ENCODE data around the gene GTSE1. TPM values are rescaled to one million over a fixed set of nuclear protein-coding genes. Genes with fewer than 3 reads are reported as not detected.
A peak's percentile ranks its signal among the peaks of the same experiment; 100 is the strongest.

The GTSE1 gene
- total RNA-seq, 1 experiment from 2014 or later = 46.1 TPM

DNA sequence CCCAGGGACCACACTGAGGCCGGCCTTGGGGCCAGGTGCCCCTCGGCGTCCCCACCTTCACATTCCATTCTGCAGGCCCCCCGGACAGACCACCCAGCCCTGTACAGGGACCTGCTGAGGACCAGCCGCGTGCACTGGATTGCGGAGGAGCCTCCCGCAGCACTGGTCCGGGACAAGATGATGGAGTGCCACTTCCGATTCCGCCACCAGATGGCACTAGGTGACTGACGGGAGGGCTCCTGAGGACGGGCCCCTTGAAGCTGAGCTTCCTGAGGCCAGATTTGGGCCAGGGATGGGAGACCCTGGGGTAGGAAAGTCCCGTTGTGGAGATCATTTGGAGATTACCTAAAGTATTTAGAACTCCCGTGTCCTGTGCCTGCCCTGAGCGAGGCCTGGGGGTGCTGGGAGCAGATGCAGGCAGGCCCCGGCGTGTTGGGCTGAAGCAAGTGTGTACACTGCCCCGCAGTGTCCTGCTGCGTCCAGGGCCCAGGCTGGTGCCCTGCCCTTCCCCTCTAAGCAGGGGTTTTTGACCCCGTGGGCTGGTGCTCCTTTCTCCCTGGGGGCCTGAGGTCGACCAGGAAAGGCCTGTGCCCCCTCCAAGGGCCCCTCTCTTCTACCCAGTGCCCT, 58.8 kb downstream of the GTSE1 start:
- DNase-seq (ENCODE audit: low read depth, low spot score) = no peak
- peaks cover 6% of the 10 kb centered on the region; the same call in 1 of the 2 replicates for H4K20me1 ChIP-seq (ENCODE audit: insufficient read depth)

More for the DNA sequence above, 58.8 kb downstream of the GTSE1 start:
- no peaks in the 10 kb centered on the region for H3K27me3 ChIP-seq (ENCODE audit: insufficient read depth, low read length)
- ATAC-seq = peak; percentile 79
- peaks cover 3% of the 10 kb centered on the region; the same call in 1 of the 2 replicates for H3K79me2 ChIP-seq (ENCODE audit: insufficient read depth, low read length)
- ChIA-PET POLR2A (no interaction called here), RAD21 (ENCODE audit: low non-redundant PET in 1 of 2, low total read pairs in 2 of 2, uncharacterized antibody in 2 of 2, unreplicated experiment in 2 of 2) (interaction anchor here (0.7 to 1.0 kb wide), 5 partner anchors 12 to 383 kb away, joined by 3 to 7 read pairs (median 3); no protein-coding TSS in a partner anchor), CTCF (interaction anchor here (0.6 to 2.2 kb wide), 5 partner anchors 12 to 208 kb away, joined by 5 to 17 read pairs (median 5); no protein-coding TSS in a partner anchor)
- H3K4me3 ChIP-seq (replicated peaks in 1 of 2; ENCODE audit: low read depth in 1 of 2, low read length in 2 of 2) = no peak overlapping the region
- H3K4me1 ChIP-seq (ENCODE audit: control insufficient read depth in 1 of 2, insufficient read depth in 2 of 2, low read length in 2 of 2) = peaks cover 13 to 14% of the 10 kb centered on the region in 2 experiments
- intact Hi-C loops (cut with micrococcal nuclease) = loop anchor here (1.0 kb wide), 1 partner anchor 187 kb away; no protein-coding TSS in a partner anchor
- H3K9me2 ChIP-seq (ENCODE audit: insufficient read depth) = no peaks in the 10 kb centered on the region
- H3K27ac ChIP-seq (ENCODE audit: low read depth, low read length) = no peak overlapping the region; the same call in 1 of the 2 replicates
- H3K9me3 ChIP-seq (ENCODE audit: control insufficient read depth in 1 of 2, insufficient read depth in 1 of 2, low read depth in 1 of 2, low read length in 2 of 2) = no peaks in the 10 kb centered on the region
- H2AFZ ChIP-seq (ENCODE audit: low read depth, low read length, poor library complexity, severe bottlenecking) = no peak overlapping the region
- TF ChIP-seq ZFX (IDR thresholded peaks at IDR 0.05) = no peak
- no peak for TF ChIP-seq EZH2 (IDR thresholded peaks at IDR 0.05)
- no peak for TF ChIP-seq EGR1 (IDR thresholded peaks at IDR 0.05; ENCODE audit: low read depth)
- TF ChIP-seq JUND (IDR thresholded peaks at IDR 0.05) = no peak
- TF ChIP-seq, protein P1, sequence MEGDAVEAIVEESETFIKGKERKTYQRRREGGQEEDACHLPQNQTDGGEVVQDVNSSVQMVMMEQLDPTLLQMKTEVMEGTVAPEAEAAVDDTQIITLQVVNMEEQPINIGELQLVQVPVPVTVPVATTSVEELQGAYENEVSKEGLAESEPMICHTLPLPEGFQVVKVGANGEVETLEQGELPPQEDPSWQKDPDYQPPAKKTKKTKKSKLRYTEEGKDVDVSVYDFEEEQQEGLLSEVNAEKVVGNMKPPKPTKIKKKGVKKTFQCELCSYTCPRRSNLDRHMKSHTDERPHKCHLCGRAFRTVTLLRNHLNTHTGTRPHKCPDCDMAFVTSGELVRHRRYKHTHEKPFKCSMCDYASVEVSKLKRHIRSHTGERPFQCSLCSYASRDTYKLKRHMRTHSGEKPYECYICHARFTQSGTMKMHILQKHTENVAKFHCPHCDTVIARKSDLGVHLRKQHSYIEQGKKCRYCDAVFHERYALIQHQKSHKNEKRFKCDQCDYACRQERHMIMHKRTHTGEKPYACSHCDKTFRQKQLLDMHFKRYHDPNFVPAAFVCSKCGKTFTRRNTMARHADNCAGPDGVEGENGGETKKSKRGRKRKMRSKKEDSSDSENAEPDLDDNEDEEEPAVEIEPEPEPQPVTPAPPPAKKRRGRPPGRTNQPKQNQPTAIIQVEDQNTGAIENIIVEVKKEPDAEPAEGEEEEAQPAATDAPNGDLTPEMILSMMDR (IDR thresholded peaks at IDR 0.05 in 2 of 3, conservative IDR thresholded peaks at IDR 0.05 in 1 of 3; ENCODE audit: borderline replicate concordance in 1 of 3, insufficient read depth in 1 of 3, low read depth in 2 of 3, low read length in 2 of 3) = peak; percentile 73 to 91 (median 85)
- no peak for TF ChIP-seq CBX3 (IDR thresholded peaks at IDR 0.05; ENCODE audit: low read depth)
- TF ChIP-seq, protein P2, sequence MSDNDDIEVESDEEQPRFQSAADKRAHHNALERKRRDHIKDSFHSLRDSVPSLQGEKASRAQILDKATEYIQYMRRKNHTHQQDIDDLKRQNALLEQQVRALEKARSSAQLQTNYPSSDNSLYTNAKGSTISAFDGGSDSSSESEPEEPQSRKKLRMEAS (IDR thresholded peaks at IDR 0.05) = no peak
- TF ChIP-seq RAD21 (IDR thresholded peaks at IDR 0.05; ENCODE audit: low read depth) = peak; percentile 92
- TF ChIP-seq, protein P3, sequence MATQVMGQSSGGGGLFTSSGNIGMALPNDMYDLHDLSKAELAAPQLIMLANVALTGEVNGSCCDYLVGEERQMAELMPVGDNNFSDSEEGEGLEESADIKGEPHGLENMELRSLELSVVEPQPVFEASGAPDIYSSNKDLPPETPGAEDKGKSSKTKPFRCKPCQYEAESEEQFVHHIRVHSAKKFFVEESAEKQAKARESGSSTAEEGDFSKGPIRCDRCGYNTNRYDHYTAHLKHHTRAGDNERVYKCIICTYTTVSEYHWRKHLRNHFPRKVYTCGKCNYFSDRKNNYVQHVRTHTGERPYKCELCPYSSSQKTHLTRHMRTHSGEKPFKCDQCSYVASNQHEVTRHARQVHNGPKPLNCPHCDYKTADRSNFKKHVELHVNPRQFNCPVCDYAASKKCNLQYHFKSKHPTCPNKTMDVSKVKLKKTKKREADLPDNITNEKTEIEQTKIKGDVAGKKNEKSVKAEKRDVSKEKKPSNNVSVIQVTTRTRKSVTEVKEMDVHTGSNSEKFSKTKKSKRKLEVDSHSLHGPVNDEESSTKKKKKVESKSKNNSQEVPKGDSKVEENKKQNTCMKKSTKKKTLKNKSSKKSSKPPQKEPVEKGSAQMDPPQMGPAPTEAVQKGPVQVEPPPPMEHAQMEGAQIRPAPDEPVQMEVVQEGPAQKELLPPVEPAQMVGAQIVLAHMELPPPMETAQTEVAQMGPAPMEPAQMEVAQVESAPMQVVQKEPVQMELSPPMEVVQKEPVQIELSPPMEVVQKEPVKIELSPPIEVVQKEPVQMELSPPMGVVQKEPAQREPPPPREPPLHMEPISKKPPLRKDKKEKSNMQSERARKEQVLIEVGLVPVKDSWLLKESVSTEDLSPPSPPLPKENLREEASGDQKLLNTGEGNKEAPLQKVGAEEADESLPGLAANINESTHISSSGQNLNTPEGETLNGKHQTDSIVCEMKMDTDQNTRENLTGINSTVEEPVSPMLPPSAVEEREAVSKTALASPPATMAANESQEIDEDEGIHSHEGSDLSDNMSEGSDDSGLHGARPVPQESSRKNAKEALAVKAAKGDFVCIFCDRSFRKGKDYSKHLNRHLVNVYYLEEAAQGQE (IDR thresholded peaks at IDR 0.05; ENCODE audit: low read depth) = no peak
- H3K9ac ChIP-seq (ENCODE audit: low read length) = no peak overlapping the region
- no TSS peak for BruUV-seq (replicated peaks)
- peaks cover 15 to 19% of the 10 kb centered on the region in 2 experiments; a peak in 3 of 4 replicates for H3K36me3 ChIP-seq (ENCODE audit: control insufficient read depth in 1 of 2, insufficient read depth in 2 of 2, low read length in 2 of 2)
- no peak overlapping the region for H3K4me2 ChIP-seq (ENCODE audit: low read length)
